HK-2 (cell line): ENCODE data around the gene OBSCN.

Experiments used
- DNase-seq: peaks from one replicate; pipeline ENCODE4 v3.0.0-alpha.2; 2018; ENCODE audit not compliant: unreplicated experiment

Gene OBSCN

DNA sequence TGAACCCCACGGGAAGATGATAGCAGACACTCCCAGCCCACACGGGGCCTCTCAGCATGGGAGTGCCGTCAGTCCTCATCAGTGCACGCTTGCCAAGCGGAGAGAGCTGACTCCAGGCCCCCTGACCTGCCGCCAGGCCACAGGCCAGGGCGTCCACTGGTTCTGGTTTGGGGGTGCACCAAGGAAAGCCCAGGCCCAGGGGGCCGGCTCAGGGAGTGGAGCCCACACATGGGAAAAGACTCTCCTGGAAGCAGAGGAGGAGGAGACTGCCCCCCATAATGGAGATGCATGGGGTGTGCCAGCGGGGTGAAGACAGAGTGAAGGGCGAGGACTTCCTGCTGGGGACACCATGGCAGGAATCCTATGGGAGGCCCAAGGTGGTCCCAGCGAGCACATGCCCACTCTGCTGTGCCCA lies 192.4 kb downstream of the OBSCN start:
- no peak for DNase-seq

DNA sequence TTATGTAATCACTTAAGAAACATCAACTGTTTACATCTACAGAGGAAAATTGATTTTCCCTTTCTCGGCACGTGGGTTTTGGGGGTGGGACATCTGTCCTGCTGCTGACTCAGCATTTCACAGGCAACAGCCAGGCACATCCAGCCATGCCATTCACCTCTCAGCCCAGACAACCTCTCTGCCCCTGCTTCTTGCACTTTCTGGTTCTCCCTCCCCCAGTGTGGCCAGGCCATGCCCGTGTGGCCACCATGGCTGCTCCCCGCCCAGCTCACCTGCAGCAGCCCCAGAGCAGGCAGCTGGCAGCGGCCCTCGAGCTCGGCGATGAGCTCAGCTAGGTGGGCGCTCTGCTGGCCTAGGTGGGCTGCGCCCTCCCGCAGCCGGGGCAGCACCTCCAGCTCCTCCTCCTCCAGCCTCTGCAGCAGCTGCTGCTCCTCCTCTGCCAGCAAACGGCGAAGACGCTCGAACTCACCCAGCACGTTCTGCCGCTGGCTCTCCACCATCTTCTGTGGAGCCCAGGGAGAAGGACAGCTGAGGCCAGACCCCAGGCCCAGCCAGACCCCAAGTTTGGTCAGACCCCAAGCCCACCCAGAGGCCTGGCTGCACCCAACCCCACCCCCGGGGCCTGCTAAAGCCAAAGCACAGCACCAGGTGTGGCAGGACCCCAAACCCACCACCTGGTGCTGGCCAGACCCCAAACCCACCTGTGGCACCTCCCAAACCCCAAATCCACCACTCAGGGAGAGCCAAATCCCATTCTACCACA lies 193.0 kb downstream of the OBSCN start:
- DNase-seq: no peak

DNA sequence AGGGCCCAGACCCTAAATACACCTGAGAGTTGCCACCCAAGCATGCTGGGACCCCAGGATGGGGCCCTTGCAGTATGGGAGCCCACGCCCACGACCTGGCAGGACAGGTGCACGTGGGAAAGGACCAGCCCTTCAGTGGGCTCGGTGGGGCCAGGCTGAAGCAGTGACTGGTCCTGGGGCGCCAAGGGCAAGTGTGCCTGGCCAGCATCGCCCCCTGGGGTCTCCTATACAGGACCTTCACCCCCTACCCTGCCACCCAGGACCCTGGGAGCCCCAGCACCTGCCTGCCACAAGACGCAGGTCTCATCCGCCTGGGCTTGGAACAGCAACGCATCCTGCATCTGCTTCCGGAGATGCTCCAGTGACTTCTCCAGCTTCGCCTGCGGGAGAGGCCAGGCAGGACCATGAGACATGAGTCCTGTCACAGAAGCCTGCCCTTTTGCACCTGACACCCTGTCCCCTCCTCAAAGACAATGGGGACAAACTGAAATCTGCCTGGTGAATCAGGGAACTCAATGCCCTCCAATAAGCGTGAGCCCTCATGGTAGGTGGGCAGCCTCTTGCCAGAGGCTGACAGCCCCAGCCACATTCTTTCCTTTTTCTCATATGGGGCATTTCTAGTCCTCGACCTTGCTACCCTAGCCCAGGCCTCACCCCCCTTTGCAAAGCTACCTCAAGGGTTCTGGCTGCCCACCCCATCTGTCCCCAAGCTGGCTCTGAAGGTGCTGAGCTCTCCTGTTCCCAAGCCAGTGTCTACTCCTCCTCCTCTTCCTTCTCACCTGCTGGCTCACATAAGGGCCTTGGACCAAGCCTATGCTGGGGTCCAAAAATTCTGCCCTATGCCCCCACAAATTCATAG lies 194.2 kb downstream of the OBSCN start:
- DNase-seq: no peak

- no peak for DNase-seq
These were observed 194.8 kb downstream of the OBSCN start for GRCh38 chr1:228402641-228403025.

DNA sequence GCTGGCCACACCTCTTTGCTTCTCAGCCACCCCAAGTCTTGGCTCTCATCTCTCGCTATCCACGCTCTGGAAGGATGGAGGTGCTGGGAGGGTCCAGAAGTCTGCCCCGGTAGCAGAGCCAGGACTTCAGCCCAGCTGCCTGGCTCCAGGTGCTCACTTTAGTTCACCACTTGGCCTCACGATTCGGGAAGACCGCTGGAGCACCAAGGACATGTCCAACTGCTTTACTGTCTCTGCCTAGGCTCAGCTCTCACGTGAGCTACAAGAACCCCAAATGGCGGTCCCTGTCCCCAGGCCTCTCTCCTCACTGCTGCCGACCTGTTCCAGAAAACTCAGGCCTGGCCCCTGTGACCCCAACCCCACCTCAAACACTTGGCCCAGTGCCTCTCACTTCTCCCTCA lies 195.4 kb downstream of the OBSCN start:
- no peak for DNase-seq

DNA sequence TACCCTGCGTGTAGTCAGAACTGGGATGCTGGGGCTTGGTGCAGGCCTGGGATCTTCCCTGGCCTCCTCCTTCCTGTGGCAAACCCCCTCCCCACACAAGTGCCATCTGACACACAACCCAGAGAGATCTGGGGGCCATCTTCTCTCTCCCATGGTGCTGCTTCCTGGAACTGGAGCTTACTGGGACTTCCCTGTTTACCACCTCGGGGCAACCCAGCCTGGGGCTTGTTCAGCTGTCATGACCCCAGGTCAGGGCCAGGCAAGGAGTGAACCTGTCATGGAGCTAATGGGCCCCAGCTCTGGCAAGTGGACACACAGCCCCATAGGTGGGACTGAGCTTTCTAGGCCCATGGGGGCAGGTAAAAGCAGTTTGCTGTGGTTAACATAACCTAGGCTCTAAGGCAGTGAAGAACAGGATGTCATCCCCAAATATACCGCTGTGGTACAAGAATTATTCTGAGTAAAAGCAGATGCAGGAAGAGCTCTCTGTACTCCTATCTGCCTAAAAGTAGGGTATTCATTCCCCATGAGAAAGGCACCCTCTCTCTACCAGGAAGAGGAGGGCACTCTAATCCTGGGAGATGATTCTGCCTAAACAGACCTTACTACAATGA lies 196.4 kb downstream of the OBSCN start:
- DNase-seq: no peak

DNA sequence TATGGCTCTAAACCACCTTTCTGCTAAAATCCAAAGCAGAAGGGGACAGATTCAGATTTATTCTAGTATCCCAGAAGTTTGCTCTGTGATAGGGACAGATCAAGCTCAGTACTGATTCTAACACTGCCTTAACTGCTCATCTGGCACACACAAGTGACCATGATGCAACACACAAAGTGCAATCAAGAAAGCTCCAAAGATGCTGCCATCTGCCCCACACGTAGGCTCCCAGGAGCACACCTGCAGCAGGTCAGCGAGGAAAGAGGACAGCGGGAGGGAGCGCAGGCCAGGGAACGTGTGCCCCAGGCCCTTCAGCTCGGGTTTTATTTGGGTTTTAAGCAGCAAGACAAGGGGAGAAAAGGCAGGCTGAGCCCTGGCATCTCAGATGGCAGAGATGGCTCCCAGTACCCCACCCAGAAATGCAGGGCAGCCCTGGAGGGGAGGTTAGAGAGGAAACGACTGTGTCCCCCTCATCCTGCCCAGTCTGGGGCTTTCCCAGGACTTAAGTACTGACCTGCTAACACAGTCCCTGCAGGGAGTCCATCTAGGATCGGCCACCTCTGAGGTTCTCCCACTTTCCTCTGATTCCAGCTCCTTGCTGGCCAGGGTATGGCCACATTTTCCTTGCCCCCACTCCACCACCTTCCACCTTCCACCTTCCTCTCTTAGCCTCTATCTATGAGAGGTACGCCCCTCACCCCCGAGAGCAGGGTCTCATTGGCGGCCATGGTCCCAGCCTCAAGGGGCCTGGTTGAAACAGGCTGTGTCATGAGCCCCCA lies 197.5 kb downstream of the OBSCN start:
- DNase-seq: no peak

- peak; percentile 40 for DNase-seq
These were observed 198.1 kb downstream of the OBSCN start for GRCh38 chr1:228405979-228406228.

GRCh38 chr1:228407106-228408040 lies 199.5 kb downstream of the OBSCN start:
- DNase-seq: no peak

DNA sequence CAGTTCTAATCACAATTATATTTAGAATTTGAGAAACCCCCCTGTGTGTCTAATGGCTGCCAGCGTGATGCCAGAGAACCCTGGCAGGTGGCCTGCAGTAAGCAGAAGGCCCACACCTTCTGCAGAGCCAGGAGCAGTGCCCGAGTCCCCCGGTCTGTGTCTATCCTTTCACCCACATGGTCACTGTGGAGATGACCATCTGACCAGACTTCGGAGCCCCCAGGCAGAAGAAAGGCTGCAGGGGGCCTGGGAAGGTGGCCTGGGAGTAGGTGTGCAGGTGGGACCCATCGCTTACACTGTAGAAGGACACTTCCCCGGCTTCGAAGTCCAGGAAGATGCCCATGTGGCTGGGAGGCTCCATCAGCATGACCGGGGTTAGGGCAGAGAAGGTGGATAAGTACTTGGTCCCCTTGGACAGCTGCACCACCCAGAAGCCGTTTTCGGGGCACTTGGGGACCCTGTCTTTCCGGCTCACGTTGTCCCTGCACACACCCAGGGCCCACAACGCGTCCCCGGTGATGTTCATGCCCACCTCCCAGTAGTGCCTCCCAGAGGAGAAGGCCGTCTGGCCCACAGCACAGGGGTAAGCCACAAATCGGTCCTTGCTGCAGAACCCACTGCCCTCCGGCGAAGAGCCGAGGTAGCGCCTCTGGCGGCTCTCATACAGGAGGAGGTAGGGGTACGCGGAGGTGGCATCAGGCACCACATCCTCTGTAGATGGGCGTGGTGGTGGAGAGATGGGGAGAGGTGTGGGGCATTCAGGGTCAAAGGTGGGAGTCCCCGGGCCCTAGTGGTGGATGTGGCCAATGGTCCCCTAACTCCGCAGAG lies 200.4 kb downstream of the OBSCN start:
- no peak for DNase-seq

DNA sequence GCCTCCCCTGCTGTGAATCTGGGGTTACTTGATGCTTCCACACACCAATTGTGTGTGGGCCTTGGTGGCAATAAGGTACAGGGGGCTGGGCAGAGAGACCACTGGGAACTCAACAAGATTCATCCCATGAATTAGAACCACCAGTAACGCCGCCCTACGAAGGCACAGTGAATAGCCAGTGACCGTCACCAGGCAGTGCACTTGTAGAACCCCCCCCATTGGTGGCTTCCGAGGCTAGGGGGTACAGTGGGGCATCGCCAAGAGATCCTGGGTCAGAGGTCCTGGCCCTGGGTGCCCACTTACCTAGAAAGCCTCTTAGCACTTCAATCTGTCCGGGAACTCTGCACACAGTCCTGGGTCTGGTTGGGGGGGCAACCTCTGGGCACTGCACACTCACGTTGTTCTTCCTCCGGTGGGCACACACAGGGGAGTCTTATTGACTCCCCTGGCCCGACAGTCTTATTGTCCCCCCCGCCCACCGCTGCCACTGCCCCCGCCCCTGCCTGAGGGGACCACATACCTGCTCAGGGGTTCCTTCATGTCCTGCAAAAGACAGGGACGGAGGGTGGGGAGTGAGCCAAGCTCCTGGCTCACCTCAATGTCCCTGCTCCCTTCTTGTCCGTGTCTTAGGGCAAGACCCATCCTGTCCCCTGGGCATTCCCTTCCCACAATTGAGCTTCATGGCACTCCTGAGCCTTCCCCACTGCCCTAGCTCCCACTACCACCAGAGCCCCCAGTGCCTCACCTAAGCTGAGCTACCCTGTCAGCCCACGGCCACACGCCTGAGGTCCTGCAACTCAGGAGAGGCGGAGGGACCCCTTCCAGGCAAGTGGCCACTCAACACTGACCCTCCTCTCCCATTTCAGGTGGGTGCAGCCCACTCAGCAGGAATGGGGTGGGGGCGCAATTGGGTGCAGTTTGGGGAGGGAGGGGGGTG lies 201.3 kb downstream of the OBSCN start:
- DNase-seq: no peak

DNA sequence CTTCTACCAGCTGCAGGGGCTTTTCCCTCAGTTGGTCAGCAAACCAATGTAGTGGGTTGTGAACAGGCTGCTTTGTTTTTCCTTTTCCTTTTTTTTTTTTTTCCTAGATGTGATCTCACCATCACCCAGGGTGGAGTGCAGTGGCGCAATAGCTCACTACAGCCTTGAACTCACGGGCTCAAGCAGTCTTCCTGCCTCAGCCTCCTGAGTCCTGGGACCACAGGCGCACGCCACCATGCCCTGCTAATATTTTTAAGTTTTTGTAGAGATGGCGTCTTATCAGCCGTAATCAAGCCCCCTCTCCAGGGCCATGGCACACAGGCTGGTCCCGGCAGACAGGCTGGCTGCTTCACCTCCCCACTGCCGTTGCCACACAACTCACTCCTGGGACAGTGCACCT lies 202.2 kb downstream of the OBSCN start:
- DNase-seq: no peak

DNA sequence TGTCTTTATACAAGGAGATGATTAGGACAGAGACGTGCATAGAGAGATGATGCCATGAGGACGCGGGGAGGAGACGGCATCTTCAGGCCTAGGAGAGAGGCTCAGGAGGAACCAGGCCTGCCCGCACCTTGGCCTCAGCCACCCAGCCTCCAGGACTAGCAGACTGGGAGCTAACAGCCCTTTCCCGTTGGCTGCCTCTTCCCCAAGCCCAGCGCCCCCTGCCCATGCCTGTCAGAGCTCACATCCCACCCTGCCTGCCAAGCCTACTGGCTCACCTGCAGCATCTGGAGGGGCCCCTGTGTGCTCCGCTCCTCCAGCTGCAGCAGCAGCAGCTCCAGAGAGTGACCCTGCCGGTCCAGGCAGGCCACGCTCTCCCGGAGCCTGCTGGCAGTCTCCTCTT lies 202.8 kb downstream of the OBSCN start:
- no peak for DNase-seq

GRCh38 chr1:228411121-228411520 lies 203.3 kb downstream of the OBSCN start:
- DNase-seq: no peak

DNA sequence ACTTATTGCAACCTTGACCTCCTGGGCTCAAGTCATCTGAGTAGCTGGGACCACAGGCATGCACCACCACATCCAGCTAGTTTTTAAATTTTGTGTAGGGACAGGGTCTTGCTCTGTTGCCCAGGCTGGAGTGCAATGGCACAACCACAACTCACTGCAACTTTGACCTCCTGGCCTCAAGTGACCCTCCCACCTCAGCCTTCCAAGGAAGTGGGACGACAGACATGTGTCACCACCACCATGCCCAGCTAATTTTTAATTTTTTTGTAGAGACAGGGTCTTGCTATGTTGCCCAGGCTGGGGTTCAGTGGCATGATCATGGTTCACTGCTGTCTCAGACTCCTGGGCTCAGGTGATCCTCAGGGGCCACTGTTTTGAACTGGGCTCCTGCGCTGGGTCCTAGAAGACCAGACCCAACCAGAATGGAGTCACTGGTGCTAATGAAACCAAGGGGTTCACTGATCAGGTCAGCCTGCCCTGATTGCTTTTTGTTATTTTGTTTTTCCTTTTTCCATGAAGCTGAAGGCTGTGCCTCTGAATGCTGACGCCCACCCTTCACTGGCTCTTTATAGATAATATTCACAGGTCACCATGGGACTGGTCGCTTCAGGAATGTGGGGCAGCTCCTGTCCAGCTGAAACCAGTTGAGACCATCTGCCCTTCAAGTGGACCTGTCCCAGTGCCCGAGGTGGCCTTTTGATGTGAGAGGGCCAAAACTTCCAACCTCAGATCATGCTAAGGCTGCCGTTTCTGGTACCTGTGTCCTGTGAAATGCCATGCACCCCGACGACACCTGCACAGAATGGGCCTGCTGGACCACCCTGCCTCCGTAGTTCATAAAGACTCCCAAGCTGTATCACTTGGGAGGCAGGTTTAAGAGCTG lies 203.9 kb downstream of the OBSCN start:
- no peak for DNase-seq

DNA sequence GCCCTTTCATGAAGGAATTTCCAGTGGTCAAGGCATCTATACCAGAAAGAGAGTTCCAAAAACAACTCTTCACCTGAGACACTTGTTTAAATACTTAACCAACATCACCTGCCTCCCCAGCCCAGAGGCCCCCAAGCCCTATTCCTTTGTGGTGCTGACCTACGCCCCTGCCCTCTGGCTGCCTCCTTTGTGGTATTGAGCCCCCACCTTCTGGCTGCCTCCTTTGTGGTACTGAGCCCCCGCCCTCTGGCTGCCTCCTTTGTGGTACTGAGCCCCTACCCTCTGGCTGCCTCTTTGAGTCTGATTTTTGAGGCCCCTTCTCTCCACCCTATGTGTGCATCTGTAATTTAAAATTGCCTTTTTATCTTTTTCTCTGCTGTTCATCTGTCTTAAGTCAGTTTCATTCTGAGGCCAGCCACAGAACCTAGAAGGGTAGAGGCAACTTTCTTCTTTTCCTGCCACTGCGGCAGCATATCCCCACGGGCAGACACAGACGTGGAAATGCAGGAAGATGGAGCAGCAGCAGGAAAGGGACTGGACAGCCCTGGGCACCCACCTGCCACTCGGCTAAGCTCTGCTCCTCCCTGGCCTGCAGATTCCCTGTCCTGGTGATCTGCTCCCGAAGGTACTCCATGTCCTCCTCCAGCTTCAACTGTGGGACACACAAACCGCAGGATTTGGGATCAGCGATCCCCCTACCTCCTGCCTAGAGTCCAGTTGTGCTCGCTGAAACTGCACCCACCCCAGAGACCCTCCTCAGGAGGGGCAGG lies 205.6 kb downstream of the OBSCN start:
- DNase-seq: no peak

DNA sequence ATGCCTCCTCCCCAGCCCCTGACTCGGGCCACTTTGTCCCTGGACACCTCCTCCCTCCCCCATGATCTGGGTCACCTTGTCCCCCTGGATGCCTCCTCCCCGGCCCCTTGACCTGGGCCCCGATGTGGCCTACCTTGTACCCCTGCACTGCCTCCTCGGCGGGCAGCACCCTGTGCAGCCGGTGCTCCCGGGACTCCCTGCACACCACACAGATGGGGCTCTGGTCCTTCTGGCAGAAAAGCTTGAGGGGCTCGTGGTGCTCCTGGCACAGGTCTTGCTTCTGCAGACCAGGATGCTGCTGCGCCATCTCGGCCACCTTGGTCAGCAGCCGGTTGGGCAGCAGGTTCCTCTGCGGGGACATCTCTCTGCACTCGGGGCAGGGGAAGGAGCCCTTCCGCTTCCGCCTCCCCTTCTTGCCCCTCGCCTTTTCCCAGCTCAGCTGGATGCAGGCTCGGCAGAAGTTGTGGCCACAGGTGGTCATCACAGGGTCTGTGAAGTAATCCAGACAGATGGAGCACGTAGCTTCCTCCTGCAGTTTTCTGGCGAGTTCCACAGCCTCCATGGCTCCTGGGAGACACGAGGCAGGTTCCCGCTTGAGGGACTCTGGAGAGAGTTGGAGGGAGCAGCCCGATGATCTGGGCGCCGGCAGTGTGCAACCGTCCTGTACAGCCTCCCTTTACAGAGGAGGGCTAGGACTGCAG lies 206.8 kb downstream of the OBSCN start:
- DNase-seq: no peak
